ENCODE results near the gene LSAMP. TPM values are rescaled to one million over a fixed set of nuclear protein-coding genes. Genes with fewer than 3 reads are reported as not detected.

The LSAMP gene
- total and polyA plus RNA-seq, 3 donors from 2014 or later = 3.1 to 10.3 (median 9.1) TPM

DNA sequence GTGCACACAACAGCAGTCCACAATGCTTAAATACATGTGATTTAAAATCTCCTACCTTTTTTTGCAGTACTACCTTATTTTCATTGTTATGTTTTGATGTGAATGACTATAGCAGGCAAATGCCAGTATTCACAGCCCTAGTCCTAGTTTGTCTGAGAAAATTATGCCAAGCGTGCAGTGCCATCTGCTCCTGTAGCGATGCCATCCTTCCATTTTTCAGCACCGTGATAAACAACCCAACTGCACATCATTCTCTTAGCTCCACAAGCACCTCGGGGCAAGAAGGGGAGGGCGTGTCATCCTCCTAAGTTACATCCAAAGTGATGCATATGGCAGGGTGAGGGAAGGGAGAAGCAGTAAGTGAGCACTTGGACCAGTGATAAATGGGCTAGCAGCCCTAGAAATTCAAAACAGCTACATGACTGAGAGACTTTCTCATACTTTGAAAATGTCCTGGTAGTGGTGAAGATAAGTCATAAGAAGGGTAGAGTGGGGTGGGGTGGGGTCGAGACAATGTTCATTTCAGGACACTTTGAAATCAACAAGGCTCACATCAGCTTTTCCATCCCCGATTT is 198.8 kb downstream of the LSAMP start:
- DNase-seq = no peak
- TF ChIP-seq, protein P1, sequence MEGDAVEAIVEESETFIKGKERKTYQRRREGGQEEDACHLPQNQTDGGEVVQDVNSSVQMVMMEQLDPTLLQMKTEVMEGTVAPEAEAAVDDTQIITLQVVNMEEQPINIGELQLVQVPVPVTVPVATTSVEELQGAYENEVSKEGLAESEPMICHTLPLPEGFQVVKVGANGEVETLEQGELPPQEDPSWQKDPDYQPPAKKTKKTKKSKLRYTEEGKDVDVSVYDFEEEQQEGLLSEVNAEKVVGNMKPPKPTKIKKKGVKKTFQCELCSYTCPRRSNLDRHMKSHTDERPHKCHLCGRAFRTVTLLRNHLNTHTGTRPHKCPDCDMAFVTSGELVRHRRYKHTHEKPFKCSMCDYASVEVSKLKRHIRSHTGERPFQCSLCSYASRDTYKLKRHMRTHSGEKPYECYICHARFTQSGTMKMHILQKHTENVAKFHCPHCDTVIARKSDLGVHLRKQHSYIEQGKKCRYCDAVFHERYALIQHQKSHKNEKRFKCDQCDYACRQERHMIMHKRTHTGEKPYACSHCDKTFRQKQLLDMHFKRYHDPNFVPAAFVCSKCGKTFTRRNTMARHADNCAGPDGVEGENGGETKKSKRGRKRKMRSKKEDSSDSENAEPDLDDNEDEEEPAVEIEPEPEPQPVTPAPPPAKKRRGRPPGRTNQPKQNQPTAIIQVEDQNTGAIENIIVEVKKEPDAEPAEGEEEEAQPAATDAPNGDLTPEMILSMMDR (IDR thresholded peaks at IDR 0.05) = no peak
- TF ChIP-seq POLR2A (IDR thresholded peaks at IDR 0.05) = no peak
- no peak overlapping the region for H3K4me3 ChIP-seq
- no peaks in the 10 kb centered on the region for H3K27me3 ChIP-seq
- WGBS, 2 donors = 89 to 91% methylated on average over 7 of the region's 7 CpGs
- H3K9me3 ChIP-seq = no peaks in the 10 kb centered on the region
- H3K36me3 ChIP-seq (ENCODE audit: low read depth, missing control alignments) = no peaks in the 10 kb centered on the region
- H3K4me1 ChIP-seq = peaks cover 7% of the 10 kb centered on the region
- H3K27ac ChIP-seq = no peak overlapping the region
- intact Hi-C loops (cut with DNase I; ENCODE audit: low total_unique reads) = no loop called here

DNA sequence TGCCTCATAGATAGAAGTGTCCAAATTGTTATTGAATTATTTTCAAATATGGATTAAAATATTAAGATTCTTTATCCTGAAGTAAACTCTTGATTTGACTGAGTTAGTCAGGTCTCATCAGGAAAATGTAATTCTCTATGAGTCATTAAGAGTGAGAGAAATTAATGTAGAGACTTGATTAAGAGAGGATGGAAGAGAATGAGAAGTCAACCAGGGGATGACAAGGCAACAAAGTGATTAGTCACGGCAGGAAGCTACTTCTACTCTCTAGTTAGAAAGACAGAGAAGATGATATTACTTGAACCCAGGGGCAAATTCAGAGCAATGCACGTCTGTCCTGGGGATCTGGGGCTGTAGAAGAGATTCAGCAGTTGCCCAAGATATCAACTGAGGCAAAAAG is 202.5 kb downstream of the LSAMP start:
- H3K9me3 ChIP-seq = no peaks in the 10 kb centered on the region
- WGBS, 2 donors = 88% methylated on average over 2 of the region's 2 CpGs
- H3K4me1 ChIP-seq = no peaks in the 10 kb centered on the region
- TF ChIP-seq, protein P1 (IDR thresholded peaks at IDR 0.05) = no peak
- no peak for TF ChIP-seq POLR2A (IDR thresholded peaks at IDR 0.05)
- intact Hi-C loops (cut with DNase I; ENCODE audit: low total_unique reads) = no loop called here
- H3K4me3 ChIP-seq = no peak overlapping the region
- H3K27ac ChIP-seq = no peak overlapping the region
- no peaks in the 10 kb centered on the region for H3K27me3 ChIP-seq
- H3K36me3 ChIP-seq (ENCODE audit: low read depth, missing control alignments) = no peaks in the 10 kb centered on the region
- DNase-seq = no peak

DNA sequence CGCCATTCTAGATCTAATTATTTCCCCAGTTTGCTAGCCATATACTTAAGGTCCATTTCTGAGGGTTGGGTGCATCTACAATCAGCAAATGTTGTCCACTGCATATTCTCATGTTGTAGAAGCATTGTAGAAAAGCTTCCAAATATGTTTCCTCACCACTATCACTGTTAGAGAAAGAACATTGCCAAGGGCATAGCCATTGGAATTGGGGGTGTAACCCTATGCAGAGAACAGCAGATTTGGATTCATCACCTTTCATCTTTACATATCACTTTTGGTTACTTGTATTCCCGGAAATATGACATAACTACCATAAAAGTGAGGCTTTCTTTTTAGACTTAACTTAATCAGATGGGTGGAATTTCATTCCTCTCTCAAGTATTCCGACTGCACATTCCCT is 203.6 kb downstream of the LSAMP start:
- Histone ChIP-seq H3K27me3 (no peaks in the 10 kb centered on the region), H3K9me3 (no peaks in the 10 kb centered on the region), H3K4me3 (no peak overlapping the region), H3K27ac (no peak overlapping the region), H3K36me3 (ENCODE audit: low read depth, missing control alignments) (no peaks in the 10 kb centered on the region), H3K4me1 (no peaks in the 10 kb centered on the region)
- 65 to 67% methylated on average over 3 of the region's 3 CpGs for WGBS, 2 donors
- TF ChIP-seq POLR2A (IDR thresholded peaks at IDR 0.05) = no peak
- TF ChIP-seq, protein P1 (IDR thresholded peaks at IDR 0.05) = no peak
- intact Hi-C loops (cut with DNase I; ENCODE audit: low total_unique reads) = no loop called here
- no peak for DNase-seq

DNA sequence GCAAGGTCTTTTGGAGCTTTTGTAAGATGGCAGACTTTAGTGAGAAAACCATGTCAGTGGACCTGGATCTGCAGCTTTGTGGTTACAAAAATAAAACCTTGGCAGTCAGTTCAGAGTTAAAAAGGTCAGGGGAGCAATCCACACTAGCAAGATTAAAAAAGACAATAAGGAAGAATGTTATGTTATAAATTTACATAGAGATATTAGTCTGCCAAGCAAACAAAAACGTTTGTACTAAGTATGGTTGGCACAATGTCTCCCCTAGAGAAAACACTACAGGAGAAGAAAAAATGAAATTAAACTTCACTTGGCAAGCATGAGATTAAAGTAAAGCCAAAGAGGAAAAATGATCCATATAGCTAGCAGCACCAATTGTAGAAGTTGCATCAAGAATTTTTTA is 205.0 kb downstream of the LSAMP start:
- no peaks in the 10 kb centered on the region for H3K36me3 ChIP-seq (ENCODE audit: low read depth, missing control alignments)
- H3K4me3 ChIP-seq = no peak overlapping the region
- no peaks in the 10 kb centered on the region for H3K4me1 ChIP-seq
- no peak overlapping the region for H3K27ac ChIP-seq
- H3K9me3 ChIP-seq = no peaks in the 10 kb centered on the region
- WGBS, 2 donors = 0% methylated on average over 1 of the region's 1 CpG
- intact Hi-C loops (cut with DNase I; ENCODE audit: low total_unique reads) = no loop called here
- no peaks in the 10 kb centered on the region for H3K27me3 ChIP-seq
- no peak for TF ChIP-seq POLR2A (IDR thresholded peaks at IDR 0.05)
- TF ChIP-seq, protein P1 (IDR thresholded peaks at IDR 0.05) = no peak
- DNase-seq = no peak

DNA sequence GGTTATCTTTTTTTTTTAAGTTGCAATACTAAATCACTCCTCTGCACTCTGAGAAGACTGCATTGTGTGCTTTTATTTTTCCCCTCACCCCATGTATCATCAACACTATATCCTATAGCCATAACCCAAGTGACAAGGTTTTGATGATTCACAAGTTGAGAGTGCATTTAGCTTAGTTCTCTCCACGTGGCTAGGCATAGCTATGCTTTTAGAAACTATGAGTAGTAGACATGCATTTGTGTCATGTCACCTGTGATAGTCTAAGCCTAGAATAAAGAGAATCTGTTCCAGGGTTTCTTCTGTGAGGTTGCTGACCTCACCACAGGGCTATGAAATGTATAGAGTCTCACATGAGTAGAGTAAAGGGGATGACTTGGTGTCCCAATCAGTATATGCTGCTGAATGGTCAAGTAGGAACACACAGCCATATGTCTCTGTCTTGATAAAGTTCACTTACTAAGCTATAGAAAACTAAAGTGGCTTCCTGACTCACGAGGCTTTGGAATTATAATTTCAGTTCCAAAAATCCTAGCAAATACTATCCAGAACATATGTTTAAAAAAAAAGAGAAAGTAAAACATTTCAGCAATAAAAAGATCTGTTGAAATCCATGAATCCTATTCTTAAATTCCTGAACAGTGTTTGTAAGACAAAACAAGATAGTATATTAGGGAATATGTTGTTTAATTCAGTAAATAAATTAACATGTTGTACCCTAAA is 206.3 kb downstream of the LSAMP start:
- Histone ChIP-seq H3K4me1 (no peaks in the 10 kb centered on the region), H3K36me3 (ENCODE audit: low read depth, missing control alignments) (no peaks in the 10 kb centered on the region), H3K27me3 (no peaks in the 10 kb centered on the region), H3K27ac (no peak overlapping the region), H3K9me3 (no peaks in the 10 kb centered on the region), H3K4me3 (no peak overlapping the region)
- 38 to 59% methylated on average over 2 of the region's 2 CpGs for WGBS, 2 donors
- intact Hi-C loops (cut with DNase I; ENCODE audit: low total_unique reads) = no loop called here
- DNase-seq = no peak
- TF ChIP-seq, protein P1 (IDR thresholded peaks at IDR 0.05) = no peak
- no peak for TF ChIP-seq POLR2A (IDR thresholded peaks at IDR 0.05)
